Measurements from ENCODE around the gene SORL1-AS1.

Gene SORL1-AS1

DNA sequence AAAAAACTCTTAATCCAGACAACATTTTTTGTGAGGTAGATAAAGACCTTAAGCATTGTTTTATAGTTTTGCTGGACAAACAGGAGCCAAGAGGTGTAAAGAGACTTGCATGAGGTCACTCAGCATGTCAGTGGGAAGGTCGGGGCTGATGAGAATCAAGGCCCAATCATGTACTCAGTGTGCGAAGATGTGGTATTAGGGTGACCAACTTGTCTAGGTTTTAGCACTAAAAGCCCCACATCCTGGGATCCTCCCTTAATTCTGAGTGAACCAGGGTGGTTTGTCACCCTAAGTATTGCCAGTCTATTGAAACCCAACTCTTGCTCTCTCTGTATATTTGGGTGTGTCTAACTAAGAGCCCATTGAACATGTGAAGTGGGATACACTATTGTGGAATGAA lies 19.5 kb upstream of the SORL1-AS1 start:
- TF ChIP-seq POLR2AphosphoS5 (IDR thresholded peaks at IDR 0.05) (no peak), POLR2A (IDR thresholded peaks at IDR 0.05) (no peak)
- TF ChIP-seq, protein P1, sequence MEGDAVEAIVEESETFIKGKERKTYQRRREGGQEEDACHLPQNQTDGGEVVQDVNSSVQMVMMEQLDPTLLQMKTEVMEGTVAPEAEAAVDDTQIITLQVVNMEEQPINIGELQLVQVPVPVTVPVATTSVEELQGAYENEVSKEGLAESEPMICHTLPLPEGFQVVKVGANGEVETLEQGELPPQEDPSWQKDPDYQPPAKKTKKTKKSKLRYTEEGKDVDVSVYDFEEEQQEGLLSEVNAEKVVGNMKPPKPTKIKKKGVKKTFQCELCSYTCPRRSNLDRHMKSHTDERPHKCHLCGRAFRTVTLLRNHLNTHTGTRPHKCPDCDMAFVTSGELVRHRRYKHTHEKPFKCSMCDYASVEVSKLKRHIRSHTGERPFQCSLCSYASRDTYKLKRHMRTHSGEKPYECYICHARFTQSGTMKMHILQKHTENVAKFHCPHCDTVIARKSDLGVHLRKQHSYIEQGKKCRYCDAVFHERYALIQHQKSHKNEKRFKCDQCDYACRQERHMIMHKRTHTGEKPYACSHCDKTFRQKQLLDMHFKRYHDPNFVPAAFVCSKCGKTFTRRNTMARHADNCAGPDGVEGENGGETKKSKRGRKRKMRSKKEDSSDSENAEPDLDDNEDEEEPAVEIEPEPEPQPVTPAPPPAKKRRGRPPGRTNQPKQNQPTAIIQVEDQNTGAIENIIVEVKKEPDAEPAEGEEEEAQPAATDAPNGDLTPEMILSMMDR (IDR thresholded peaks at IDR 0.05), result no peak
- no peak for DNase-seq (ENCODE audit: low spot score)
- H3K36me3 ChIP-seq, result no peaks in the 10 kb centered on the region
- no peaks in the 10 kb centered on the region for H3K9me3 ChIP-seq
- intact Hi-C loops (cut with DNase I), result no loop called here
- H3K27me3 ChIP-seq (replicated peaks; ENCODE audit: insufficient read depth), result no peaks in the 10 kb centered on the region
- H3K4me1 ChIP-seq (replicated peaks), result peaks cover 16% of the 10 kb centered on the region
- H3K27ac ChIP-seq, result no peak overlapping the region
- H3K4me3 ChIP-seq, result no peak overlapping the region
- 83% methylated on average over 2 of the region's 2 CpGs for WGBS

DNA sequence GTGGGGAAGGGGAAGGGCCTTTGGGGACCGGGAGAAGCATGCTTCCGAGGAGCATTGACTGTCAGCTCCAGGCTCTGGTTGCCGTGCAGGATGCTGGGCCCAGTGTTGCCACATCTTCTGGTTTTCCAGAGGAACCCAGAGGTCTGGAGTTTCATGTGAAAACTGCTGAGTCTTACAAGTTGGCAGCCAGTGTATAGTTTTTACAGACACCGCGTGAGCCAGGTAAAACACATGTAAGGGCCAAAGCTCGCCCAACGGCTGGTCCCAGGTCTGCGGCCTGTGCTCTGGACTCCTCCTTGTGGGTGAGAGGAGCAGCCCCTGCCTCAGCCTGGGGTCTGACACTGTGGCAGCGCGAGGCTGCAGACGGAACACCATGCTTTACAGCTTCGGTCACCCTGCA lies 18.4 kb upstream of the SORL1-AS1 start:
- Histone ChIP-seq H3K4me3 (no peak overlapping the region), H3K27ac (no peak overlapping the region), H3K27me3 (replicated peaks; ENCODE audit: insufficient read depth) (no peaks in the 10 kb centered on the region), H3K4me1 (replicated peaks) (peaks cover 19% of the 10 kb centered on the region), H3K36me3 (no peaks in the 10 kb centered on the region), H3K9me3 (no peaks in the 10 kb centered on the region)
- intact Hi-C loops (cut with DNase I), result no loop called here
- WGBS, result 87% methylated on average over 12 of the region's 12 CpGs
- TF ChIP-seq, protein P1 (IDR thresholded peaks at IDR 0.05), result no peak
- TF ChIP-seq POLR2AphosphoS5 (IDR thresholded peaks at IDR 0.05), result peak; percentile 10
- DNase-seq (ENCODE audit: low spot score), result no peak

DNA sequence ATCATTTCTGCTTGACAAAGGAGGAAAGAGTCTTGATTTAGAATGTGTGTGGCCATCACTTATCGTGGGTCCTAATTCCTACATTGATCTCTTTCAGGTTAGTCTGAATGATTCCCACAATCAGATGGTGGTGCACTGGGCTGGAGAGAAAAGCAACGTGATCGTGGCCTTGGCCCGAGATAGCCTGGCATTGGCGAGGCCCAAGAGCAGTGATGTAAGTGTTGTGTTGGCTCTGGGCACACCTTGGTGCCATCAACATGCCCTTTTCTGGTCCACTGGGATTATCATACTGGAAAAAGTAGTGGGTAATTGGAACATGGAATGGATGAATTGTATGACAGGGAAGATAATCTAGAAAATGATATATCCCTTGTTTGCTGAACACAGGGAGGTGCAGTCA lies 17.1 kb upstream of the SORL1-AS1 start:
- no peaks in the 10 kb centered on the region for H3K9me3 ChIP-seq
- no peaks in the 10 kb centered on the region for H3K27me3 ChIP-seq (replicated peaks; ENCODE audit: insufficient read depth)
- H3K27ac ChIP-seq, result no peak overlapping the region
- intact Hi-C loops (cut with DNase I), result no loop called here
- DNase-seq (ENCODE audit: low spot score), result no peak
- TF ChIP-seq, protein P1 (IDR thresholded peaks at IDR 0.05), result no peak
- TF ChIP-seq POLR2AphosphoS5 (IDR thresholded peaks at IDR 0.05), result no peak
- no peak for TF ChIP-seq POLR2A (IDR thresholded peaks at IDR 0.05)
- 97% methylated on average over 5 of the region's 5 CpGs for WGBS
- no peaks in the 10 kb centered on the region for H3K36me3 ChIP-seq
- no peak overlapping the region for H3K4me3 ChIP-seq
- peaks cover 24% of the 10 kb centered on the region for H3K4me1 ChIP-seq (replicated peaks)

DNA sequence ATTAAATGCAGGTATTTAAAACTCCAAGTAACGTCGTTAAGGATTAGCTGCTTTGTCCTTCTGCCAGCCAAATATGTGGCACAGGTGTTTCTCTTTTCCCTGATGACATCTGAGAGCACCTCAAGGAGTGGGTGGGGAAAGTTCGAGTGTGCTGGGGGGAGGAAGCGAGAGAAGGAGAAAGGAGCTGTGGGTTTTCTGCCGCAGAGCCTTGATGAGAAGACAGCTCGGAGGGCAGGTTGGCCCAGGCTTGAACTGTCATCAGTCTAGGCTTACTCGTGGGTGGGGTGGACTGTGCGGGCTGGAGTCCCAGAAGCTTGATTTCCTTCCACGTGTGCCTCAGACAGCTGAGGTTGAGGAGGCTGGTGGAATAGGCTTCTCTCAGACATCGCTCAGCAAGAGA lies 15.2 kb upstream of the SORL1-AS1 start:
- TF ChIP-seq, protein P1 (IDR thresholded peaks at IDR 0.05), result no peak
- TF ChIP-seq POLR2AphosphoS5 (IDR thresholded peaks at IDR 0.05), result no peak
- TF ChIP-seq POLR2A (IDR thresholded peaks at IDR 0.05), result no peak
- DNase-seq (ENCODE audit: low spot score), result peak; percentile 36
- Histone ChIP-seq H3K4me3 (no peak overlapping the region), H3K4me1 (replicated peaks) (peaks cover 21% of the 10 kb centered on the region), H3K27me3 (replicated peaks; ENCODE audit: insufficient read depth) (no peaks in the 10 kb centered on the region), H3K9me3 (no peaks in the 10 kb centered on the region), H3K27ac (peak overlapping the region; percentile 72 to 73), H3K36me3 (no peaks in the 10 kb centered on the region)
- intact Hi-C loops (cut with DNase I), result no loop called here
- WGBS, result 22% methylated on average over 10 of the region's 10 CpGs

DNA sequence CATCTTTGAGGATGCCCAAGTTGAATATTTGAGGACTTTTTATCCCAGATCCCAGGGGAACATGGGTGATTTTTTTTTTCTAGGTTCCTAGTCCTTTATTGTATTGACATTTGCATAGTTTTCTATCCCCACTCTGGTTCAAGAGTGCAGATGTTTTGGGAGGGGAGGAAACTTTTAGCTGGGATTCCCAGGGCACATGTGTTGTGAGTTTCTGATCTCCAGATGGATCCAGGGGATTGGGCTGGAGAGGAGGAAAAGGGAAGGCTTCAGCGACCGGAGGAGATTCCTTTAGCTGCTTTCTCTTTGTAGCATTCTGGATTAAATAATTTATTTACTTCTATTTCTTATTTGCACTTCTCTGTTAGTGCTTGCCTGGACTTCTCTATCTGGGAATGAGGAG lies 14.7 kb upstream of the SORL1-AS1 start:
- H3K4me3 ChIP-seq, result no peak overlapping the region
- H3K27ac ChIP-seq, result peak overlapping the region; percentile 72 to 73
- DNase-seq (ENCODE audit: low spot score), result no peak
- no peaks in the 10 kb centered on the region for H3K9me3 ChIP-seq
- no peak for TF ChIP-seq POLR2AphosphoS5 (IDR thresholded peaks at IDR 0.05)
- no peak for TF ChIP-seq POLR2A (IDR thresholded peaks at IDR 0.05)
- TF ChIP-seq, protein P1 (IDR thresholded peaks at IDR 0.05), result no peak
- WGBS, result 28% methylated on average over 2 of the region's 2 CpGs
- H3K27me3 ChIP-seq (replicated peaks; ENCODE audit: insufficient read depth), result no peaks in the 10 kb centered on the region
- intact Hi-C loops (cut with DNase I), result no loop called here
- H3K36me3 ChIP-seq, result no peaks in the 10 kb centered on the region
- H3K4me1 ChIP-seq (replicated peaks), result peaks cover 20% of the 10 kb centered on the region
